Stimulated activated memory B cell treated with anti-CD40 and anti-IgM and Interleukin-4, amounts not matched to agents 10 μg/mL and 1 μg/mL and 100 μg/mL, for 72 hours (primary cell): ENCODE results near the gene FCF1.
"Not testable (repeated sequence)": the region's sequence is repeated elsewhere in the genome, so short reads cannot be mapped to it uniquely, and the experiment has no call there.

ENCODE experiments used
- ATAC-seq: fragments of 150-1000 bp; cut with Tn5 transposase; 2 replicates; pipeline ENCODE4 v1.10.0; 2021
- H3K27ac Mint-ChIP-seq: one replicate; pipeline ENCODE4 v1.8.0; 2022; ENCODE audit warnings: mild to moderate bottlenecking, mixed read lengths
- H3K27me3 Mint-ChIP-seq: one replicate; pipeline ENCODE4 v1.8.0; 2022; ENCODE audit warnings: mixed read lengths
- H3K36me3 Mint-ChIP-seq: one replicate; pipeline ENCODE4 v1.8.0; 2022; ENCODE audit warnings: mixed read lengths
- H3K4me1 Mint-ChIP-seq: one replicate; pipeline ENCODE4 v1.8.0; 2022; ENCODE audit warnings: mixed read lengths
- H3K4me3 Mint-ChIP-seq: one replicate; pipeline ENCODE4 v1.8.0; 2022; ENCODE audit warnings: mild to moderate bottlenecking, moderate library complexity, mixed read lengths
- H3K9me3 Mint-ChIP-seq: one replicate; pipeline ENCODE4 v1.8.0; 2022; ENCODE audit warnings: mixed read lengths

FCF1 gene

GRCh38 chr14:74723134-74723533 is 10.2 kb downstream of the FCF1 start:
- peaks cover 48% of the 10 kb centered on the region for H3K36me3 Mint-ChIP-seq
- ATAC-seq, result no peak
- no peak overlapping the region for H3K4me3 Mint-ChIP-seq
- no peaks in the 10 kb centered on the region for H3K4me1 Mint-ChIP-seq
- no peak overlapping the region for H3K27ac Mint-ChIP-seq
- H3K27me3 Mint-ChIP-seq, result no peaks in the 10 kb centered on the region
- H3K9me3 Mint-ChIP-seq, result no peaks in the 10 kb centered on the region

GRCh38 chr14:74732387-74732786 is 19.4 kb downstream of the FCF1 start:
- no peaks in the 10 kb centered on the region for H3K27me3 Mint-ChIP-seq
- H3K4me1 Mint-ChIP-seq, result peaks cover 10% of the 10 kb centered on the region
- H3K9me3 Mint-ChIP-seq, result no peaks in the 10 kb centered on the region
- H3K36me3 Mint-ChIP-seq, result peaks cover 52% of the 10 kb centered on the region
- H3K4me3 Mint-ChIP-seq, result no peak overlapping the region
- ATAC-seq, result no peak
- H3K27ac Mint-ChIP-seq, result no peak overlapping the region

GRCh38 chr14:74733221-74733620 is 20.3 kb downstream of the FCF1 start:
- no peak overlapping the region for H3K4me3 Mint-ChIP-seq
- no peaks in the 10 kb centered on the region for H3K9me3 Mint-ChIP-seq
- ATAC-seq, result no peak
- H3K36me3 Mint-ChIP-seq, result peaks cover 58% of the 10 kb centered on the region
- no peak overlapping the region for H3K27ac Mint-ChIP-seq
- peaks cover 10% of the 10 kb centered on the region for H3K4me1 Mint-ChIP-seq
- no peaks in the 10 kb centered on the region for H3K27me3 Mint-ChIP-seq

GRCh38 chr14:74735125-74735524 is 22.2 kb downstream of the FCF1 start:
- no peaks in the 10 kb centered on the region for H3K27me3 Mint-ChIP-seq
- H3K27ac Mint-ChIP-seq, result no peak overlapping the region
- peaks cover 59% of the 10 kb centered on the region for H3K36me3 Mint-ChIP-seq
- H3K4me3 Mint-ChIP-seq, result no peak overlapping the region
- H3K4me1 Mint-ChIP-seq, result peaks cover 6% of the 10 kb centered on the region
- no peaks in the 10 kb centered on the region for H3K9me3 Mint-ChIP-seq
- no peak for ATAC-seq

- ATAC-seq, result no peak
- no peaks in the 10 kb centered on the region for H3K9me3 Mint-ChIP-seq
- H3K4me1 Mint-ChIP-seq, result no peaks in the 10 kb centered on the region
- no peak overlapping the region for H3K27ac Mint-ChIP-seq
- H3K27me3 Mint-ChIP-seq, result no peaks in the 10 kb centered on the region
- peaks cover 52% of the 10 kb centered on the region for H3K36me3 Mint-ChIP-seq
- H3K4me3 Mint-ChIP-seq, result no peak overlapping the region
These were observed 24.9 kb downstream of the FCF1 start for GRCh38 chr14:74737753-74738325.

- peaks cover 43% of the 10 kb centered on the region for H3K36me3 Mint-ChIP-seq
- no peaks in the 10 kb centered on the region for H3K27me3 Mint-ChIP-seq
- H3K9me3 Mint-ChIP-seq, result no peaks in the 10 kb centered on the region
- H3K4me3 Mint-ChIP-seq, result no peak overlapping the region
- no peak for ATAC-seq
- no peaks in the 10 kb centered on the region for H3K4me1 Mint-ChIP-seq
- no peak overlapping the region for H3K27ac Mint-ChIP-seq
These were observed 26.5 kb downstream of the FCF1 start for GRCh38 chr14:74739293-74740030.

GRCh38 chr14:74747237-74747636 is 34.3 kb downstream of the FCF1 start:
- Mint-ChIP-seq H3K27ac (no peak overlapping the region), H3K9me3 (peaks cover 5% of the 10 kb centered on the region), H3K36me3 (peaks cover 6% of the 10 kb centered on the region), H3K4me3 (no peak overlapping the region), H3K4me1 (no peaks in the 10 kb centered on the region), H3K27me3 (no peaks in the 10 kb centered on the region)
- no peak for ATAC-seq

GRCh38 chr14:74754157-74754556 is 41.2 kb downstream of the FCF1 start:
- H3K9me3 Mint-ChIP-seq, result peaks cover 14% of the 10 kb centered on the region
- no peaks in the 10 kb centered on the region for H3K4me1 Mint-ChIP-seq
- peaks cover 18% of the 10 kb centered on the region for H3K36me3 Mint-ChIP-seq
- no peak overlapping the region for H3K4me3 Mint-ChIP-seq
- H3K27ac Mint-ChIP-seq, result no peak overlapping the region
- no peak for ATAC-seq
- H3K27me3 Mint-ChIP-seq, result no peaks in the 10 kb centered on the region

- H3K9me3 Mint-ChIP-seq, result peaks cover 14% of the 10 kb centered on the region
- H3K4me3 Mint-ChIP-seq, result no peak overlapping the region
- no peaks in the 10 kb centered on the region for H3K27me3 Mint-ChIP-seq
- no peaks in the 10 kb centered on the region for H3K4me1 Mint-ChIP-seq
- no peak for ATAC-seq
- H3K36me3 Mint-ChIP-seq, result peaks cover 18% of the 10 kb centered on the region
- no peak overlapping the region for H3K27ac Mint-ChIP-seq
These were observed 42.0 kb downstream of the FCF1 start for GRCh38 chr14:74754899-74755298.

- Mint-ChIP-seq H3K27me3 (no peaks in the 10 kb centered on the region), H3K9me3 (peaks cover 14% of the 10 kb centered on the region), H3K4me1 (no peaks in the 10 kb centered on the region), H3K4me3 (no peak overlapping the region), H3K27ac (no peak overlapping the region), H3K36me3 (peaks cover 18% of the 10 kb centered on the region)
- ATAC-seq, result no peak
These were observed 43.4 kb downstream of the FCF1 start for GRCh38 chr14:74756326-74756725.

- H3K9me3 Mint-ChIP-seq, ATAC-seq, H3K4me3 Mint-ChIP-seq, H3K27ac Mint-ChIP-seq, H3K4me1 Mint-ChIP-seq, H3K36me3 Mint-ChIP-seq, H3K27me3 Mint-ChIP-seq: not testable (repeated sequence)
These were observed 45.6 kb downstream of the FCF1 start for GRCh38 chr14:74758505-74758904.

GRCh38 chr14:74762917-74763802 is 50.2 kb downstream of the FCF1 start, which contains the start of gene YLPM1:
Gene YLPM1 (plus strand): TSS chr14:74763316. CDS start chr14:74763490, 174 bp downstream.
- H3K9me3 Mint-ChIP-seq, result no peaks in the 10 kb centered on the region
- H3K36me3 Mint-ChIP-seq, result peaks cover 20% of the 10 kb centered on the region
- peaks cover 45% of the 10 kb centered on the region for H3K4me1 Mint-ChIP-seq
- H3K4me3 Mint-ChIP-seq, result peak within 1 kb of the TSS; percentile 99
- no peaks in the 10 kb centered on the region for H3K27me3 Mint-ChIP-seq
- peak within 1 kb of the TSS; percentile 96 for H3K27ac Mint-ChIP-seq
- peak; percentile 98 for ATAC-seq

GRCh38 chr14:74763803-74764531 is 51.0 kb downstream of the FCF1 start:
- no peaks in the 10 kb centered on the region for H3K27me3 Mint-ChIP-seq
- peaks cover 20% of the 10 kb centered on the region for H3K36me3 Mint-ChIP-seq
- peaks cover 52% of the 10 kb centered on the region for H3K4me1 Mint-ChIP-seq
- H3K9me3 Mint-ChIP-seq, result no peaks in the 10 kb centered on the region
- peak overlapping the region; percentile 99 for H3K4me3 Mint-ChIP-seq
- peak overlapping the region; percentile 96 for H3K27ac Mint-ChIP-seq
- no peak for ATAC-seq

- no peak for ATAC-seq
- Mint-ChIP-seq H3K27ac (peak overlapping the region; percentile 30), H3K4me3 (peak overlapping the region; percentile 47), H3K27me3 (no peaks in the 10 kb centered on the region), H3K36me3 (peaks cover 22% of the 10 kb centered on the region), H3K4me1 (peaks cover 56% of the 10 kb centered on the region), H3K9me3 (no peaks in the 10 kb centered on the region)
These were observed 52.8 kb downstream of the FCF1 start for GRCh38 chr14:74765721-74766120.

GRCh38 chr14:74771399-74771798 is 58.5 kb downstream of the FCF1 start:
- no peaks in the 10 kb centered on the region for H3K9me3 Mint-ChIP-seq
- H3K27ac Mint-ChIP-seq, result no peak overlapping the region
- peaks cover 28% of the 10 kb centered on the region for H3K36me3 Mint-ChIP-seq
- ATAC-seq, result no peak
- no peaks in the 10 kb centered on the region for H3K27me3 Mint-ChIP-seq
- H3K4me1 Mint-ChIP-seq, result peaks cover 47% of the 10 kb centered on the region
- no peak overlapping the region for H3K4me3 Mint-ChIP-seq
